Endothelial cell of umbilical vein (primary cell): ENCODE results near the gene CCDC27. TPM values are rescaled to one million over a fixed set of nuclear protein-coding genes. Genes with fewer than 3 reads are reported as not detected.

Source experiments
- BruUV-seq: library from RNA; stranded (reverse); fragments of 400-500 nt; replicated peaks from 2 replicates; lab custom pipeline; 2021; lab: Mats Ljungman, UMichigan
- CTCF ChIA-PET: fragments of 300-600, 350-600 bp; sonication (Branson Sonifier 250); formaldehyde crosslinking; loops from one replicate; lab custom pipeline; 2021; ENCODE audit warnings: antibody characterized with exemption, inconsistent platforms; lab: Charles Lee
- POLR2A ChIA-PET: fragments of 300-600, 350-600 bp; sonication (Branson Sonifier 250); formaldehyde crosslinking; loops from one replicate; lab custom pipeline; 2021; ENCODE audit warnings: antibody characterized with exemption, inconsistent platforms; lab: Charles Lee
- DNase-seq: peaks from one replicate; pipeline ENCODE4 v3.0.0-alpha.2; 2011; ENCODE audit warnings: low read depth, low spot score
- FAIRE-seq: peaks from 2 replicates; lab custom pipeline; 2011; peaks lifted over from hg19 to GRCh38; lab: Jason Lieb, UNC
- H2AFZ ChIP-seq: 2 replicates; pipeline ENCODE4 v1.6.0; 2012; ENCODE audit warnings: low read depth, low read length, control low read depth, inconsistent platforms
- H3K27ac ChIP-seq: 2 replicates; pipeline ENCODE4 v1.5.1; 2011; ENCODE audit warnings: low read depth, mild to moderate bottlenecking, control low read depth, low read length, moderate library complexity; ENCODE audit not compliant: insufficient read depth
- H3K27me3 ChIP-seq, 2 experiments: 2 replicates each; pipeline versions ENCODE4 v1.6.0 to v1.6.1; 2011; ENCODE audit warnings: low read length in 2 of 2, mixed read lengths in 1 of 2; ENCODE audit not compliant: control insufficient read depth in 2 of 2, insufficient read depth in 2 of 2
- H3K36me3 ChIP-seq, 2 experiments: 2 replicates in 1 of 2; 3 replicates in 1 of 2; pipeline ENCODE4 v1.5.1; 2011; ENCODE audit warnings: low read length in 2 of 2, mild to moderate bottlenecking in 1 of 2, moderate library complexity in 1 of 2; ENCODE audit not compliant: control insufficient read depth in 2 of 2, insufficient read depth in 2 of 2; ENCODE audit errors: extremely low read depth in 1 of 2
- H3K4me1 ChIP-seq: 3 replicates; pipeline ENCODE4 v1.5.1; 2011; ENCODE audit warnings: mild to moderate bottlenecking, low read length; ENCODE audit not compliant: control insufficient read depth, insufficient read depth; ENCODE audit errors: extremely low read depth
- H3K4me2 ChIP-seq: 2 replicates; pipeline ENCODE4 v1.6.1; 2011; ENCODE audit warnings: low read length, control low read depth, mixed read lengths; ENCODE audit not compliant: insufficient read depth
- H3K4me3 ChIP-seq, 3 experiments: fragments of 200-600 bp in 1 of 3; sonication (generic), shearing (Covaris generic) in 1 of 3; replicated peaks in 1 of 3; 2 replicates each; pipeline ENCODE4 v1.5.1; 2011 to 2016; ENCODE audit warnings: control low read depth in 3 of 3, low read length in 3 of 3, mild to moderate bottlenecking in 2 of 3, inconsistent platforms in 1 of 3, low read depth in 1 of 3, moderate library complexity in 1 of 3; ENCODE audit not compliant: insufficient read depth in 1 of 3
- H3K79me2 ChIP-seq: 2 replicates; pipeline ENCODE4 v1.6.0; 2012; ENCODE audit warnings: low read length, inconsistent platforms; ENCODE audit not compliant: control insufficient read depth, insufficient read depth
- H3K9ac ChIP-seq: replicated peaks from 2 replicates; pipeline ENCODE3; 2011; ENCODE audit warnings: low read length, control low read depth; ENCODE audit not compliant: insufficient read depth; ENCODE audit errors: extremely low read depth
- H3K9me1 ChIP-seq: replicated peaks from 3 replicates; pipeline ENCODE4 v1.6.0; 2011; ENCODE audit warnings: mild to moderate bottlenecking, low read length; ENCODE audit not compliant: control insufficient read depth, insufficient read depth; ENCODE audit errors: extremely low read depth
- H3K9me3 ChIP-seq: replicated peaks from 2 replicates; pipeline ENCODE4 v1.5.1; 2012; ENCODE audit warnings: low read length, inconsistent platforms; ENCODE audit not compliant: control insufficient read depth, insufficient read depth
- H4K20me1 ChIP-seq: replicated peaks from 2 replicates; pipeline ENCODE3; 2011; ENCODE audit warnings: mild to moderate bottlenecking, low read length; ENCODE audit not compliant: control insufficient read depth, insufficient read depth; ENCODE audit errors: extremely low read depth
- EZH2 ChIP-seq: IDR thresholded peaks from 2 replicates; pipeline ENCODE4 v1.6.1; 2012; ENCODE audit warnings: borderline replicate concordance, low read depth, mild to moderate bottlenecking, moderate library complexity, low read length, inconsistent platforms; ENCODE audit not compliant: severe bottlenecking
- FOS ChIP-seq: IDR thresholded peaks from 2 replicates; pipeline ENCODE4 v1.6.1; 2011; ENCODE audit warnings: mild to moderate bottlenecking, low read length, moderate library complexity, borderline replicate concordance; ENCODE audit not compliant: insufficient read depth
- GATA2 ChIP-seq: IDR thresholded peaks from 2 replicates; pipeline ENCODE4 v1.7.0; 2011; ENCODE audit warnings: low read depth, mild to moderate bottlenecking, moderate library complexity, mixed read lengths, low read length; ENCODE audit not compliant: insufficient read length, insufficient read depth
- JUN ChIP-seq: IDR thresholded peaks from 2 replicates; pipeline ENCODE4 v1.6.1; 2011; ENCODE audit warnings: borderline replicate concordance, low read depth; ENCODE audit not compliant: insufficient read length, insufficient read depth
- MYC ChIP-seq: IDR thresholded peaks from one replicate; pipeline ENCODE4 v1.6.1; 2011; ENCODE audit warnings: mild to moderate bottlenecking, low read depth, low read length
- POLR2A ChIP-seq: IDR thresholded peaks from 2 replicates; pipeline ENCODE4 v1.6.1; 2012; ENCODE audit warnings: low read depth, mild to moderate bottlenecking, control low read depth, low read length
- POLR2AphosphoS5 ChIP-seq: IDR thresholded peaks from 2 replicates; pipeline ENCODE4 v1.6.1; 2012; ENCODE audit warnings: low read depth, mild to moderate bottlenecking, control low read depth, low read length, moderate library complexity; ENCODE audit not compliant: insufficient read depth
- dilution Hi-C: fragments of 300-500 bp; cut with MboI; formaldehyde crosslinking; loops from one replicate; pipeline ENCODE4 v1.15.0; 2019; ENCODE audit warnings: low sequenced_read_pairs; ENCODE audit not compliant: extremely low pct_ligation_motif_present
- intact Hi-C: fragments of 100-400 bp; cut with micrococcal nuclease; formaldehyde crosslinking; loops from one replicate; pipeline ENCODE4 v1.10.0; 2022
- polyA plus RNA-seq, 4 experiments: library from polyadenylated mRNA; depleted of rRNA in 3 of 4; stranded (reverse) in 3 of 4; unstranded in 1 of 4; fragments of >200 nt; gene quantifications; 2 replicates each; pipeline versions ENCODE4 v1.2.1 to v1.2.3, GENCODE V29; 2011 to 2012; ENCODE audit warnings: missing spikeins in 1 of 4
- total RNA-seq: library from RNA; stranded (reverse); gene quantifications from 2 replicates; pipeline ENCODE4 v1.2.3, GENCODE V29; 2021
- TF ChIP-seq, protein P1 (sequence below): IDR thresholded peaks from 2 replicates; pipeline ENCODE4 v1.6.1; 2011; ENCODE audit not compliant: insufficient read depth, insufficient read length
- TF ChIP-seq, protein P2 (sequence below), 2 donors: IDR thresholded peaks; 1 replicate in 1 of 2; 2 replicates in 1 of 2; pipeline ENCODE4 v1.5.1; 2011; ENCODE audit warnings: low read length in 2 of 2, mild to moderate bottlenecking in 2 of 2, moderate library complexity in 2 of 2, control low read depth in 1 of 2, inconsistent platforms in 1 of 2, low read depth in 1 of 2; ENCODE audit not compliant: insufficient read depth in 1 of 2; ENCODE audit errors: extremely low read depth in 1 of 2

The CCDC27 gene
- total and polyA plus RNA-seq, 2 donors (not counting 3 experiments of a cell fraction or from before 2014, with no cell fraction given): not detected

DNA sequence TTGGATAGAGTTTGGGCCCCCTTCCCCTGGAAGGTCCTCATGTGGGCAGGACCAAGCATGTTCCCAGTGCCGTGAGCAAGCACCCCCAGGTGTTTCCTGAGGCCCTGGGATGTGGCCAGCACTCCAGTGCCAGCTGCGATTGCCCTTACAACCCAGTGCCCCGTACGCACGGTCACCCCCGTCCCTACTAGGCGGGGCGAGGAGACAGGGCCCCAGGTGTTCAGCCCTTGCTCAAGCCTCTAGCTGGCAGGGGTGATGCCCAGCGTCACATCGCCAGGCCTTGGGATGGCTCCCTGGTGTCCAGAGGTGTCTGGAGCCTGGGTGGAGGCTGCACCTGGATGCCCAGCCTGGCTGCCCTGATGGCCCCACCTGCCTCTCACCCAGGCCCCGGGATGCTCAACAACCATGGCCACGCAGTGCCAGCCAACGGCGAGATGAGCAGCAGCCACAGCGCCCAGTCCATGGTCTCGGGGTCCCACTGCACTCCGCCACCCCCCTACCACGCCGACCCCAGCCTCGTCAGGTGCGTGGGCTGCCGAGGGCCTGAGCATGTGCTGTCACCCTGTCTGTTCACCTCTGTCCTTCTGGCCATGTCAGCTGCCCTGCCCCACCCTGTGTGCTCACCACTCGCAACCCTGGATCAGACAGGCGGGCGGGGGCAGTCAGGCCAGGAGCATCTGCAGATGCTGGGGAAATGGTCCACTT, 21.6 kb upstream of the CCDC27 start:
- TF ChIP-seq, protein P1, sequence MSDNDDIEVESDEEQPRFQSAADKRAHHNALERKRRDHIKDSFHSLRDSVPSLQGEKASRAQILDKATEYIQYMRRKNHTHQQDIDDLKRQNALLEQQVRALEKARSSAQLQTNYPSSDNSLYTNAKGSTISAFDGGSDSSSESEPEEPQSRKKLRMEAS: no peak
- TF ChIP-seq POLR2AphosphoS5 (no peak), MYC (no peak), GATA2 (no peak), JUN (no peak), FOS (no peak), POLR2A (no peak), EZH2 (no peak)
- TF ChIP-seq, protein P2, sequence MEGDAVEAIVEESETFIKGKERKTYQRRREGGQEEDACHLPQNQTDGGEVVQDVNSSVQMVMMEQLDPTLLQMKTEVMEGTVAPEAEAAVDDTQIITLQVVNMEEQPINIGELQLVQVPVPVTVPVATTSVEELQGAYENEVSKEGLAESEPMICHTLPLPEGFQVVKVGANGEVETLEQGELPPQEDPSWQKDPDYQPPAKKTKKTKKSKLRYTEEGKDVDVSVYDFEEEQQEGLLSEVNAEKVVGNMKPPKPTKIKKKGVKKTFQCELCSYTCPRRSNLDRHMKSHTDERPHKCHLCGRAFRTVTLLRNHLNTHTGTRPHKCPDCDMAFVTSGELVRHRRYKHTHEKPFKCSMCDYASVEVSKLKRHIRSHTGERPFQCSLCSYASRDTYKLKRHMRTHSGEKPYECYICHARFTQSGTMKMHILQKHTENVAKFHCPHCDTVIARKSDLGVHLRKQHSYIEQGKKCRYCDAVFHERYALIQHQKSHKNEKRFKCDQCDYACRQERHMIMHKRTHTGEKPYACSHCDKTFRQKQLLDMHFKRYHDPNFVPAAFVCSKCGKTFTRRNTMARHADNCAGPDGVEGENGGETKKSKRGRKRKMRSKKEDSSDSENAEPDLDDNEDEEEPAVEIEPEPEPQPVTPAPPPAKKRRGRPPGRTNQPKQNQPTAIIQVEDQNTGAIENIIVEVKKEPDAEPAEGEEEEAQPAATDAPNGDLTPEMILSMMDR (IDR thresholded peaks at IDR 0.05; ENCODE audit: extremely low read depth in 1 of 2, insufficient read depth in 1 of 2, low read depth in 1 of 2, low read length in 2 of 2): no peak
- Histone ChIP-seq H4K20me1 (no peaks in the 10 kb centered on the region), H2AFZ (no peak overlapping the region), H3K4me3 (no peak overlapping the region), H3K9me3 (no peaks in the 10 kb centered on the region), H3K27me3 (no peaks in the 10 kb centered on the region), H3K4me2 (no peak overlapping the region), H3K27ac (no peak overlapping the region), H3K36me3 (no peaks in the 10 kb centered on the region), H3K9me1 (no peaks in the 10 kb centered on the region), H3K4me1 (no peaks in the 10 kb centered on the region), H3K79me2 (no peaks in the 10 kb centered on the region), H3K9ac (no peak overlapping the region)
- ChIA-PET CTCF (interaction anchor here (1.0 kb wide), 1 partner anchor 9 kb away, joined by 3 read pairs; no protein-coding TSS in a partner anchor), POLR2A (no interaction called here)
- intact Hi-C loops: no loop called here
- dilution Hi-C loops: no loop called here
- FAIRE-seq: no peak
- DNase-seq: no peak
- no TSS peak for BruUV-seq
